IPS-18a (cell line): ENCODE measurements around the gene TET3.

Experiments
- H3K27ac ChIP-seq: one replicate; pipeline ENCODE4 v1.5.1; 2013; ENCODE audit warnings: low read length
- H3K27me3 ChIP-seq: one replicate; pipeline ENCODE4 v1.6.1; 2013; ENCODE audit warnings: mild to moderate bottlenecking, low read length; ENCODE audit not compliant: control insufficient read depth, insufficient read depth
- H3K36me3 ChIP-seq: one replicate; pipeline ENCODE4 v1.6.1; 2013; ENCODE audit warnings: low read depth, low read length; ENCODE audit not compliant: control insufficient read depth
- H3K4me1 ChIP-seq: one replicate; pipeline ENCODE4 v1.6.1; 2013; ENCODE audit warnings: low read depth, low read length; ENCODE audit not compliant: control insufficient read depth
- H3K4me3 ChIP-seq: one replicate; pipeline ENCODE4 v1.5.1; 2013; ENCODE audit warnings: low read length
- H3K9ac ChIP-seq: one replicate; pipeline ENCODE4 v1.6.1; 2013; ENCODE audit warnings: mild to moderate bottlenecking, low read length, moderate library complexity
- H3K9me3 ChIP-seq: one replicate; pipeline ENCODE4 v1.6.1; 2013; ENCODE audit warnings: low read depth, low read length; ENCODE audit not compliant: control insufficient read depth

Gene TET3

DNA sequence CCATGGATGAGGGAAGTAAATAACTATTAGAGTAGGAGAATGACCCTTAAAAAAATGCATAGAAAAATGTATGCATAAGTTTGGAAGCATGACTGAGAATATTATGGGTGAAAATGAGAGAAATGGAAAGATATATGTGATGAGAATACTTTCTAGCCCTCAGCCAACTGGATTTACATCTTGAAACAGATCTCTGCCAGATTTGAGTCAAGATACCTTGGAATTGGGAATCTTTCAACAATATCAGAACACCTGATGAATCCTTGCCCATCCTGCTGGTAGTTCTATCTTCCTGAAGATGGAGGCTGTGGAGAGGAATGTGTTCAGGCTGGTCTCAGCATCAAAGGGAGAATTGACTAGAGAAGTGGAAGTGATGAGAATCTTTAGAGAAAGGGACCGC is 5.8 kb downstream of the TET3 start:
- no peaks in the 10 kb centered on the region for H3K27me3 ChIP-seq
- peaks cover 8% of the 10 kb centered on the region for H3K36me3 ChIP-seq
- H3K4me3 ChIP-seq = no peak overlapping the region
- H3K27ac ChIP-seq = no peak overlapping the region
- H3K9ac ChIP-seq = no peak overlapping the region
- no peaks in the 10 kb centered on the region for H3K9me3 ChIP-seq
- peaks cover 24% of the 10 kb centered on the region for H3K4me1 ChIP-seq

DNA sequence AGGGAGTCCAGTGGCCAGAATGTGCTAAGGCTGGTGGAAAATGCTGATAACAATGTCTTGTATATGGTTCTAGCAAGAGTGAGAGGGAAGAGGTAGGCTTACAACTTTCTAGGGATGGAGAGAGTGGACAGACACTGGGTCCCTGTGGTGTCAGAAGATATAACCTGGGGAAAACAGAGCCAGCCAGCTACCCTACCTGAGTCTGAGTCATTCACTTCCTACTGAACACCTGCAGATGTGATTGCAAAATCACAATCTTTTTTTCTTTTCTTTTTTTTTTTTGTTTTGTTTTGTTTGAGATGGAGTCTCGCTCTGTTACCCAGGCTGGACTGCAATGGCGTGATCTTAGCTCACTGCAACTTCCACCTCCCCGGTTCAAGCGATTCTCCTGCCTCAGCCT is 7.3 kb downstream of the TET3 start:
- Histone ChIP-seq H3K27me3 (no peaks in the 10 kb centered on the region), H3K4me3 (no peak overlapping the region), H3K27ac (no peak overlapping the region), H3K36me3 (peaks cover 8% of the 10 kb centered on the region), H3K4me1 (peaks cover 21% of the 10 kb centered on the region), H3K9me3 (no peaks in the 10 kb centered on the region), H3K9ac (no peak overlapping the region)

DNA sequence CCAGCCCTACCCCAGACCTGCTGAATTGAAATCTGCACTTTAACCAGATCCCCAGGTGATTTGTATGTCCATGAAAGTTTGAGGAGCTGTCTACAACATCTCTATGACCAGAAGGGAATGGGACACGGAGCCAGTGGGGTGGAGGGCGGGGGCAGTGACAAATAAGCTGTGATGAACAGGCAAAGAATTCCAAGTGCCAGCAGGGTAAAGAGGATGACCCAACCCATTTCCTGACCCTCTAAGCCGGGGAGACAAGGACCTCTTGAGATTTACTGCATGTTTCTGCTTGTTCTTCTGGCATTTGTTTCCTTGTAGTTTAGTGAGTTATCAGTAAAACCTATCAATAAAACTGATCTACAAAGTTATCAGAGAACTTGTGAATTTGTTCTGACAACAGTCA is 8.7 kb downstream of the TET3 start:
- H3K9me3 ChIP-seq = no peaks in the 10 kb centered on the region
- H3K9ac ChIP-seq = no peak overlapping the region
- H3K36me3 ChIP-seq = peaks cover 8% of the 10 kb centered on the region
- H3K27ac ChIP-seq = no peak overlapping the region
- H3K27me3 ChIP-seq = no peaks in the 10 kb centered on the region
- H3K4me3 ChIP-seq = no peak overlapping the region
- peaks cover 13% of the 10 kb centered on the region for H3K4me1 ChIP-seq

DNA sequence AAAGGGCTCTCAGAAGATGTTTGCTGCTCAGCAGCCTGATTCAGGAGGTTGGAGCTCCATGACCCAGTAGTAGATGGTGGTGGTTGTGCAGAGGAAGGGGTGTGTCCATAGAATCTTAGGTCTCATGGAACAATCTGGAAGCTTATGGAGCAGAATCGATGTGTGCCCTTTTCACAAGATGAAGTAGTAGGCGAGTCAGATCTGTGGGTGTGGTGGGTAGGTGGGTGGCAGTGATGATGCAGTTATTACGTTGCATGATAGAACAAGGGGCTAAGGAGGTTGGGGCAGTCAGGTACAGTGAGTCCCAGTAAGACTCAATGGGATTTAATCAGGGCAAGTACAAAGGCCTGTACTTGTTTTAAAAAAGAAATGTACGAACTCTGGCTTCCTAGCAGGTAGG is 9.1 kb downstream of the TET3 start:
- peaks cover 9% of the 10 kb centered on the region for H3K4me1 ChIP-seq
- H3K36me3 ChIP-seq = peaks cover 8% of the 10 kb centered on the region
- no peak overlapping the region for H3K27ac ChIP-seq
- no peak overlapping the region for H3K9ac ChIP-seq
- H3K4me3 ChIP-seq = no peak overlapping the region
- no peaks in the 10 kb centered on the region for H3K27me3 ChIP-seq
- no peaks in the 10 kb centered on the region for H3K9me3 ChIP-seq

DNA sequence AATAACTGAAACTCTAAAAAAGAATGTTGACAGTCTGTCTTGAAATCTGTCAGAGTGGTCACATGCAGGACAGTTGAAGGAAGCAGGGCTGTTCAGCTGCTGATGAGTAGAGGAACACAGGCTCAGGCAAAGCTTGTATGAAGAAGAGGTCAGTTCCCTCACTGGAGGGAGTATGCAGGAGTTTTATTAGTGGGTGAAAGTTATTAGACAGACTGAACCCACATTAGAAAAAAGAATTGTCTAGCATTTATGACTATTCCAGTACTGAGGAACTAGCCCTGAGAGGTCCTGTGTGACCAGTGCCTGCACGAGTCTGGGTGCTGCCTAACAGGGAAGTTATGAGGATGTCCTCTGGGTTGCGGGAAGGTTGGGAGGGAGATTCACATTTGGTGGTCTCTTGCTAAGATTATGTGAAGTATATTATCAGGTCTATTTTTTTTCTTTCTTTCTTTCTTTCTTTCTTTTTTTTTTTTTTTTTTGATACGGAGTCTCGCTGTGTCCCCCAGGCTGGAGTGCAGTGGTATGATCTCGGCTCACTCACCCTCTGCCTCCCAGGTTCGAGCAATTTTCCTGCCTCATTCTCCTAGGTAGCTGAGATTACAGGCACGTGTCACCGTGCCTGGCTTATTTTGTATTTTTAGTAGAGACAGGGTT is 9.6 kb downstream of the TET3 start:
- H3K27me3 ChIP-seq = no peaks in the 10 kb centered on the region
- H3K4me1 ChIP-seq = peaks cover 12% of the 10 kb centered on the region
- no peak overlapping the region for H3K4me3 ChIP-seq
- peaks cover 8% of the 10 kb centered on the region for H3K36me3 ChIP-seq
- no peak overlapping the region for H3K27ac ChIP-seq
- H3K9me3 ChIP-seq = no peaks in the 10 kb centered on the region
- H3K9ac ChIP-seq = no peak overlapping the region

DNA sequence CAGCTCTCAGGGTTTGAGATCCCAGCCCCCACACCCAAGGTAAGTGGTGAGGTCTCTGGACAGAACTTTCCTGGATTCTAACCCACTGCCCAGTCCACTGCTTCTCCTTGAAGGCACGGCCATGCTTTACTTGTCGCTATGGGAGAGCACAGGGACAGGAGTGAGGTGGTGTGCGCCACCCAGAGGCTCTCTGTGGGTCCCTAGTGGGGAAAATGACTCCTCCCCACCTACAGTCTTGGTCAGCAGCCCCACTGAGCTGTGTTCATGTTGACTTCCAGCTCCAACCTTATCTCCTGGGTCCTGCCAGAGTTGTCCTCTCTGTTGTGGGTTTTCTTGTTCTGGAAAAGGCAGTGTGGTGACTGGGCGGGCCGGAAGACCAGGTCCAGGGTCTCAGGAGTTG is 11.1 kb downstream of the TET3 start:
- no peaks in the 10 kb centered on the region for H3K36me3 ChIP-seq

DNA sequence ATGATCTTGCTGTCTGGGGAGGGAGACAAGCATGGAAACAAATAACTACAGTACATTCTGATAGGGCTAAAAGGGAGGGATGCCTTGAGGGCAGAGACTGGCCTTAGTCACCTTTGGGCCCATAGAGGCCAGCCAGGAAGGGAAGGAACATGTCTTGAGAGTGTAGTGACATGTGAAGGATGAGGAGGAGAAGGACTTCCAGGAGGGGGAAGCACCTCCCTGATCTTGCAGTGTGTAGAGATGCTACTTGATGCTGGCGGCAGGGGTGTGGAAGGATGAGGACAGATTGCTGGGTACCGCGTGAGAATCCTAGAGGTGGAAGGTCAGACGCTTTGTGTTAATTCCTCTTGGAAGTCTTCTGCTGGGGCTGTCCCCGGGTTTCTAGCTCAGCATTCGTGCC is 13.1 kb downstream of the TET3 start:
- H3K27me3 ChIP-seq = peaks cover 6% of the 10 kb centered on the region
- no peak overlapping the region for H3K4me3 ChIP-seq
- H3K9me3 ChIP-seq = no peaks in the 10 kb centered on the region
- H3K9ac ChIP-seq = no peak overlapping the region
- H3K4me1 ChIP-seq = peaks cover 32% of the 10 kb centered on the region
- H3K36me3 ChIP-seq = no peaks in the 10 kb centered on the region
- H3K27ac ChIP-seq = no peak overlapping the region

More for the DNA sequence above, 11.1 kb downstream of the TET3 start:
- Histone ChIP-seq H3K4me1 (peaks cover 21% of the 10 kb centered on the region), H3K4me3 (no peak overlapping the region), H3K9ac (no peak overlapping the region), H3K27me3 (no peaks in the 10 kb centered on the region), H3K9me3 (no peaks in the 10 kb centered on the region), H3K27ac (no peak overlapping the region)

DNA sequence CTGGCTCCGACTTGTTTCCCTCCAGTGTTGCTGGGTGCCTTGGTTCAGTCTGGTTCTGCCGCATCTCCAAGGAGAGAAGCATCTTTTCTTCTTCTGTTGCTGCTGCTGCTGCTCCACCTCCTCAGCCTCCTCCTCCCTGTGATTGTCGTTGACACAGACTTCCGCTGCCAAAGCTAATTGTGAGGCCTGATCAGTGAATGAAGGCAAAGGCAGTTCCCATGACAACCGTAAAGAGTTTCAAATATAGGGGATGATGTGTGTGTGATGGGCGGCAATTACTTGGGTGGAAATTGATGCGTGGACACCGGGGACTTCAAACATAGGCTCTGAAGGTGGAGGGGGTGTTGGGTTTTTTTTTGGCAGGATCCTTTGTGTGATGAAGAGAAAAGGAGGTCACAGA is 13.7 kb downstream of the TET3 start:
- peaks cover 6% of the 10 kb centered on the region for H3K27me3 ChIP-seq
- H3K27ac ChIP-seq = no peak overlapping the region
- H3K4me1 ChIP-seq = peaks cover 32% of the 10 kb centered on the region
- no peak overlapping the region for H3K9ac ChIP-seq
- H3K9me3 ChIP-seq = no peaks in the 10 kb centered on the region
- H3K36me3 ChIP-seq = no peaks in the 10 kb centered on the region
- no peak overlapping the region for H3K4me3 ChIP-seq

DNA sequence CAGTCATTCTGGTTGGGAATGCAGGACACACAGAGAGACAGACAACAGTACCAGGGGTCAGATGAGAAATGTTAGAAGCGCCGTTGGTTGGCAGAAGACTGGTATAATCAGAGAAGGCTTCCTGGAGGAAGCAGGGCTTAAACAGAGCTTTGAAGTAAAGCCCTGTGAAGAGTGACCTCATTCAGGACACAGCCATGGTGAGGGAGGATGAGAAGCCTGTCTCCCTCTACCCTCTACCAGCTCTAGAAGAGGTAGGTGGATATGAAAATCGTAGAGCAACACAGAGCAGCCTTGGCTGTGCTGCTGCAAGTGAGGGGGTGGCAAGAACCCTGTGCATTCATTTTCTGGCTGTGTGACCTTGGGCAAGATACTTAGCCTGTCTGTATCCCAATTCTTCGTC is 14.2 kb downstream of the TET3 start:
- Histone ChIP-seq H3K4me1 (peaks cover 36% of the 10 kb centered on the region), H3K27me3 (peaks cover 6% of the 10 kb centered on the region), H3K4me3 (no peak overlapping the region), H3K36me3 (no peaks in the 10 kb centered on the region), H3K9ac (no peak overlapping the region), H3K27ac (no peak overlapping the region), H3K9me3 (no peaks in the 10 kb centered on the region)

DNA sequence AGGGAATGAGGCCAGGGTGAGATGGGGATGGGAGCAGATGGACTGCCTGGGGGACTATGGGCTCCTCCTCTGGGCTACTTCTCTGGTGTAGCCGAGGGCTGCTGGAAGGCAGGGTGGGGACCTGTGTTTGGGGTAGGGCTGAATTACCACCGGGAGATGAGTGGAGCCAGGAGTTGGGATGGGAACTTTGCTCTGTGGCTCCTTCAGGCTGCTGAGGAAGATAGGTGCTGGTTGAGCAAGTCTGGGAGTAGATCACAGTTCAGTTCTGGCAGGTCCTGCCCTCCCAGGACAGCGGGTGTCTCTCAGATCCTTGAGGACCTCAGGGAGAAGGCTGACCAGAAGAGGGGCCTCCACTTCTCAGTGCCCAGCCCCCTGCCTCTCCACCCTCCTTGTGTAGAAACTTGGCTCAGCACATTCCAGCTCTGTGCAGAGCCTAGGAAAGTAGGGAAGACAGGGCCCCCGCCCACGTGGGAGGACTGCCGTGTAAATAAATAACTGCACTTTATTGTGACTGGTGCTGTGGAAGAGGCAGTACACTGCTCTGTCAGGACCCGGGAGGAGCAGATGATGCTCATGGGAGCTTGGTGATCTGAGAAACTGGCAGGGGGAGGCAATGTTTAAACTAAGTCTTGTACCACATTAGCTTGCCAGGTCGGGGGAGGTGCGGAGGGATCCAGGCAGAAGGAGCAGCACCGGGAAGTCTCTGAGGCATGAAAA is 15.3 kb downstream of the TET3 start:
- H3K4me3 ChIP-seq = no peak overlapping the region
- no peak overlapping the region for H3K27ac ChIP-seq
- H3K36me3 ChIP-seq = no peaks in the 10 kb centered on the region
- H3K27me3 ChIP-seq = peaks cover 6% of the 10 kb centered on the region
- H3K9ac ChIP-seq = no peak overlapping the region
- H3K9me3 ChIP-seq = no peaks in the 10 kb centered on the region
- peaks cover 41% of the 10 kb centered on the region for H3K4me1 ChIP-seq

DNA sequence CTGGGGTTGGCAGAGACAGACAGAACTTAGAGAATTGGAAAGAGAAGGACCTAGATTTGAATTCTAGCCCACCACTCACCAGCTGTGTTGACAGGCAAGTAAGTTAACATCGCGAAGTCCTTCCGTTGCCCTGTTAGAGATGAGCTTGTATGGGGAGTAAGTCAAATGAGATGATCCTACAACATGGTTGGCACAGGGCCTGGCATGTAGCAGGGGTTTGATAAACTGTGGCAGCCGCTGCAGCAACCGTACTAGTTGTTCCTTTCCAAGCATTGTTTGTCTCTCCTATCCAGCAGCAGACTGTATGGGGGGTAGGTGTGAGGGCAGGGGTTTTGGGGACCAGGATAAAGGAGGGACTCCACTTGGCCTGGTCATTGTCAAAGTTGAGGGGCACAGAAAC is 16.0 kb downstream of the TET3 start:
- Histone ChIP-seq H3K9ac (no peak overlapping the region), H3K36me3 (no peaks in the 10 kb centered on the region), H3K27ac (no peak overlapping the region), H3K4me3 (no peak overlapping the region), H3K4me1 (peaks cover 35% of the 10 kb centered on the region), H3K9me3 (no peaks in the 10 kb centered on the region), H3K27me3 (peaks cover 6% of the 10 kb centered on the region)

DNA sequence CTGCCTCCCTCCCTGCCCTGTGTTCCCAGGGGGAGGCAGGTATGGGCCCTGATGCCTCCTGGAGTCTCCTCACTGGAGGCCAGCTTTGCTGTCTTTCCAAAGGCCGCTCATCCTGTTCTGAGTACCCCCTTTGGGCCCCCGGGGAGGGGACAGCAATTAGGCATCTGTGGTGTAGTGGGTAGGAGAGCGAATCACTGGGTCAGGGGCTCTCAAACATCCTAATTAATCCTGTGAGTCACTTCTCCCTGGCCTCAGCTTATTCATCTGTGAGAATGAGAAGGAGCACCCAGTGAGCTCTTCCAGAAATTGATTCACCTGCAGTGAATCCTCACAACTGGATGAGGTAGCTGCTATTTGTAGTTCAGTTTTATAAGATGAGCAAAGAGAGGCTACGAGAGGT is 16.4 kb downstream of the TET3 start:
- H3K36me3 ChIP-seq = no peaks in the 10 kb centered on the region
- peaks cover 6% of the 10 kb centered on the region for H3K27me3 ChIP-seq
- H3K9me3 ChIP-seq = no peaks in the 10 kb centered on the region
- no peak overlapping the region for H3K4me3 ChIP-seq
- peaks cover 35% of the 10 kb centered on the region for H3K4me1 ChIP-seq
- H3K9ac ChIP-seq = no peak overlapping the region
- no peak overlapping the region for H3K27ac ChIP-seq
